B cell (primary cell): ENCODE results near the gene PCNX3. TPM values are rescaled to one million over a fixed set of nuclear protein-coding genes. Genes with fewer than 3 reads are reported as not detected.
A peak's percentile ranks its signal among the peaks of the same experiment; 100 is the strongest.

Experiments used
- ATAC-seq: fragments of 200-7000 bp; cut with Tn5 transposase; one replicate; pipeline ENCODE4 v1.10.0; 2021; ENCODE audit warnings: low read depth, mild to moderate bottlenecking, moderate number of reproducible peaks, moderate library complexity
- CTCF ChIA-PET: fragments of 350-600 bp; sonication (Branson Sonifier 250); formaldehyde crosslinking; loops from one replicate; lab custom pipeline; 2021; ENCODE audit warnings: antibody characterized with exemption, inconsistent platforms; lab: Charles Lee
- POLR2A ChIA-PET: fragments of 350-600 bp; sonication (Branson Sonifier 250); formaldehyde crosslinking; loops from one replicate; lab custom pipeline; 2021; ENCODE audit warnings: antibody characterized with exemption; lab: Charles Lee
- DNase-seq: peaks from one replicate; pipeline ENCODE4 v3.0.0; 2013
- H2AFZ ChIP-seq: 2 replicates; pipeline ENCODE4 v1.6.1; 2012; ENCODE audit warnings: mild to moderate bottlenecking, low read depth, low read length; ENCODE audit not compliant: insufficient read depth, poor library complexity, severe bottlenecking
- H3K27ac ChIP-seq, 2 donors: 1 replicate in 1 of 2; 2 replicates in 1 of 2; pipeline ENCODE4 v1.5.1; 2012 to 2013; ENCODE audit warnings: low read length in 2 of 2, mild to moderate bottlenecking in 2 of 2, moderate library complexity in 1 of 2
- H3K27me3 ChIP-seq, 4 experiments: fragments of 200-600 bp in 1 of 4; sonication (generic) in 1 of 4; replicated peaks in 1 of 4; 1 replicate in 2 of 4; 2 replicates in 2 of 4; pipeline versions ENCODE4 v1.6.1 to v1.7.0; 2013 to 2016; ENCODE audit warnings: low read length in 3 of 4, mild to moderate bottlenecking in 2 of 4, mixed read lengths in 1 of 4, moderate library complexity in 1 of 4; ENCODE audit not compliant: insufficient read depth in 4 of 4, control insufficient read depth in 3 of 4; ENCODE audit errors: control extremely low read depth in 1 of 4
- H3K36me3 ChIP-seq, 2 experiments: replicated peaks in 1 of 2; 1 replicate in 1 of 2; 2 replicates in 1 of 2; pipeline versions ENCODE4 v1.6.1 to v1.7.1; 2013; ENCODE audit warnings: low read length in 1 of 2; ENCODE audit not compliant: insufficient read depth in 2 of 2, control insufficient read depth in 1 of 2; ENCODE audit errors: control extremely low read depth in 1 of 2, extremely low read depth in 1 of 2
- H3K4me1 ChIP-seq, 2 donors: fragments of 200-600 bp in 1 of 2; sonication (generic) in 1 of 2; 1 replicate in 1 of 2; 2 replicates in 1 of 2; pipeline versions ENCODE4 v1.5.1 to v1.6.1; 2013 to 2017; ENCODE audit warnings: low read length in 2 of 2; ENCODE audit not compliant: control insufficient read depth in 2 of 2, insufficient read depth in 2 of 2
- H3K4me2 ChIP-seq: replicated peaks from 2 replicates; pipeline ENCODE3; 2012; ENCODE audit warnings: mild to moderate bottlenecking, low read depth, low read length; ENCODE audit not compliant: poor library complexity, severe bottlenecking
- H3K4me3 ChIP-seq, 5 experiments: fragments of 200-600 bp in 1 of 5; sonication (generic) in 1 of 5; 1 replicate in 3 of 5; 2 replicates in 2 of 5; pipeline versions ENCODE4 v1.5.1 to v1.7.0; 2011 to 2016; ENCODE audit warnings: low read length in 4 of 5, mild to moderate bottlenecking in 4 of 5, low read depth in 2 of 5, control low read depth in 1 of 5, moderate library complexity in 1 of 5; ENCODE audit not compliant: insufficient read depth in 1 of 5; ENCODE audit errors: control extremely low read depth in 1 of 5, extremely low read depth in 1 of 5
- H3K79me2 ChIP-seq: fragments of 200-600 bp; sonication (generic); one replicate; pipeline ENCODE4 v1.6.0; 2016; ENCODE audit warnings: low read length; ENCODE audit not compliant: control insufficient read depth, insufficient read depth
- H3K9ac ChIP-seq: fragments of 200-600 bp; sonication (generic); 2 replicates; pipeline ENCODE4 v1.6.1; 2017; ENCODE audit warnings: mild to moderate bottlenecking, low read length, moderate library complexity
- H3K9me3 ChIP-seq, 3 donors: one replicate each; pipeline versions ENCODE4 v1.6.1 to v1.7.1; 2013; ENCODE audit warnings: low read length in 2 of 3; ENCODE audit not compliant: control insufficient read depth in 2 of 3, insufficient read depth in 1 of 3; ENCODE audit errors: control extremely low read depth in 1 of 3
- H4K20me1 ChIP-seq: 2 replicates; pipeline ENCODE4 v1.6.0; 2012; ENCODE audit warnings: mild to moderate bottlenecking, low read length; ENCODE audit not compliant: insufficient read depth, control insufficient read depth, poor library complexity, severe bottlenecking
- H3K27ac Mint-ChIP-seq: one replicate; pipeline ENCODE4 v1.8.0; 2021; ENCODE audit warnings: mixed read lengths
- H3K27me3 Mint-ChIP-seq: one replicate; pipeline ENCODE4 v1.8.0; 2021; ENCODE audit warnings: mixed read lengths
- H3K4me1 Mint-ChIP-seq: one replicate; pipeline ENCODE4 v1.8.0; 2021; ENCODE audit warnings: mixed read lengths
- H3K4me3 Mint-ChIP-seq: one replicate; pipeline ENCODE4 v1.8.0; 2021; ENCODE audit warnings: mixed read lengths
- H3K9me3 Mint-ChIP-seq: one replicate; pipeline ENCODE4 v1.8.0; 2022; ENCODE audit warnings: mixed read lengths; ENCODE audit not compliant: insufficient read depth
- EZH2 ChIP-seq: IDR thresholded peaks from 2 replicates; pipeline ENCODE4 v1.6.1; 2012; ENCODE audit warnings: borderline replicate concordance, low read depth, mild to moderate bottlenecking, moderate library complexity, low read length; ENCODE audit not compliant: insufficient read depth, poor library complexity, severe bottlenecking
- WGBS: methylation state at CpG from one replicate; pipeline ENCODE4 v1.1.5; 2013; ENCODE audit warnings: missing lambda C conversion rate; ENCODE audit not compliant: insufficient coverage; 5-methylcytosine and 5-hydroxymethylcytosine counted together
- intact Hi-C: fragments of 100-400 bp; cut with micrococcal nuclease; formaldehyde crosslinking; loops from one replicate; pipeline ENCODE4 v1.10.0; 2022
- polyA plus RNA-seq: library from polyadenylated mRNA; depleted of rRNA; stranded (reverse); fragments of >200 nt; gene quantifications from 2 replicates; pipeline ENCODE4 v1.2.3, GENCODE V29; 2012
- total RNA-seq, 2 donors: library from RNA; stranded (reverse); fragments of 120-200 nt in 1 of 2; gene quantifications; 1 replicate in 1 of 2; 2 replicates in 1 of 2; pipeline versions ENCODE4 v1.2.3 to v1.2.4, GENCODE V29; 2013 to 2022
- TF ChIP-seq, protein P1 (sequence below): fragments of 200-600 bp; IDR thresholded peaks from one replicate; pipeline ENCODE4 v1.8.0; 2022; ENCODE audit warnings: antibody characterized with exemption, mild to moderate bottlenecking

The PCNX3 gene
- total and polyA plus RNA-seq, 2 donors (not counting 1 experiment from before 2014, with no cell fraction given) = 61.5 to 62.8 TPM

DNA sequence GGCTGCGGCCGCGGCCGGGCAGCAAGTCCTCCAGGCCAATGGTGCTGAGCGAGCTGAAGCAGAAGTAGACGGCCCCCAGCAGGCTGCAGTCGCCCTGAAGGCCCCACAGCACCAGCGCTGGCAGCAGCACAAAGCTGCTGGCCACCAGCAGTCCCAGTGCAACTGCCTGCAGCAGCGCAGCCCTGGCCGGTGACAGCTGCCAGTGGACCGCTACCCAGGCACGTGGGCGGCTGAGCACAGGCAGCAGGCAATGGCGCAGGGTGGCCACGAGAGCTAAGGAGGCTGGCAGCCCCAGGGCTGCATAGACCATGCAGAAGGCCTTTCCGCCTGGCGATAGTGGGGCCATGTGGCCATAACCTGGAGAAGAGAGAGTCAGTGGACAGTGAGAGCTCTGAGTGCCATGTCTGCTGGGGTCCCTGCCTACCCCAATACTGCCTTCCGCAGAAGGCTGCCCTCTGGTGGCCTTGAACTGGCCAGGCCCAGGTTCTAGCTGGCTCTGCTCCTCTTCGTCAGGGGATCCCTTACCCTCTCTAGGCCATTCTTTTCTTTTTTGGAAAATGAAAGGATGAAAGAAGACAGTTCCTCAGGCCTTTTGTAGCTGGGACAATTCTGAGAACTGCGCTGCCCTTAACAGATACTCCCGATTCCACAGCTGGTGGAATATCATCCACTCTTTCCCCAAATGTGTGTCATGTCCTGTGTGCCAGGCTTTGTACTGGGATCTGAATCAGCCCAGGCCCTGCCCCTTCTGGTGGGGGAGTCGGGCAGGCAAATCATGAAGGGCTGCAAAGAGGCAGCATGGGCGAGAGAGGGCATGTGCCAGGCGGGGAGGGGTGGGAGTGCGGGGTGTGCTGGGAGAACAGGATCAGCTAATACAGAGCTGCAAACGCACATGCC lies 21.8 kb upstream of the PCNX3 start:
- Histone ChIP-seq H4K20me1 (peaks cover 27% of the 10 kb centered on the region), H3K4me2 (no peak overlapping the region), H3K9me3 (no peaks in the 10 kb centered on the region), H3K27me3 (no peaks in the 10 kb centered on the region), H3K9ac (no peak overlapping the region), H3K4me3 (no peak overlapping the region), H3K36me3 (peaks cover 0 to 48% of the 10 kb centered on the region in 2 experiments), H3K4me1 (peaks cover 13 to 30% of the 10 kb centered on the region in 2 donors), H3K27ac (no peak overlapping the region), H3K79me2 (peaks cover 10% of the 10 kb centered on the region), H2AFZ (no peak overlapping the region)
- H3K9me3 Mint-ChIP-seq = no peaks in the 10 kb centered on the region
- DNase-seq (peak; percentile 66), ATAC-seq (peak; percentile 48)
- 93% methylated on average over 25 of the region's 26 CpGs for WGBS
- no peak for TF ChIP-seq EZH2
- TF ChIP-seq, protein P1, sequence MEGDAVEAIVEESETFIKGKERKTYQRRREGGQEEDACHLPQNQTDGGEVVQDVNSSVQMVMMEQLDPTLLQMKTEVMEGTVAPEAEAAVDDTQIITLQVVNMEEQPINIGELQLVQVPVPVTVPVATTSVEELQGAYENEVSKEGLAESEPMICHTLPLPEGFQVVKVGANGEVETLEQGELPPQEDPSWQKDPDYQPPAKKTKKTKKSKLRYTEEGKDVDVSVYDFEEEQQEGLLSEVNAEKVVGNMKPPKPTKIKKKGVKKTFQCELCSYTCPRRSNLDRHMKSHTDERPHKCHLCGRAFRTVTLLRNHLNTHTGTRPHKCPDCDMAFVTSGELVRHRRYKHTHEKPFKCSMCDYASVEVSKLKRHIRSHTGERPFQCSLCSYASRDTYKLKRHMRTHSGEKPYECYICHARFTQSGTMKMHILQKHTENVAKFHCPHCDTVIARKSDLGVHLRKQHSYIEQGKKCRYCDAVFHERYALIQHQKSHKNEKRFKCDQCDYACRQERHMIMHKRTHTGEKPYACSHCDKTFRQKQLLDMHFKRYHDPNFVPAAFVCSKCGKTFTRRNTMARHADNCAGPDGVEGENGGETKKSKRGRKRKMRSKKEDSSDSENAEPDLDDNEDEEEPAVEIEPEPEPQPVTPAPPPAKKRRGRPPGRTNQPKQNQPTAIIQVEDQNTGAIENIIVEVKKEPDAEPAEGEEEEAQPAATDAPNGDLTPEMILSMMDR = peak; percentile 74
- no peaks in the 10 kb centered on the region for H3K27me3 Mint-ChIP-seq
- ChIA-PET CTCF (interaction anchor here (0.7 to 9.7 kb wide), 26 partner anchors 8 to 368 kb away, joined by 3 to 144 read pairs (median 5); partner anchors contain the start of genes EHBP1L1, FAM89B, PCNX3 and RELA), POLR2A (interaction anchor here (1.2 to 2.1 kb wide), 4 partner anchors 9 to 53 kb away, joined by 3 to 13 read pairs (median 8); partner anchors contain the start of gene EHBP1L1)
- peak overlapping the region; percentile 46 for H3K27ac Mint-ChIP-seq
- H3K4me1 Mint-ChIP-seq = peaks cover 23% of the 10 kb centered on the region
- intact Hi-C loops = no loop called here
- H3K4me3 Mint-ChIP-seq = no peak overlapping the region
